ENCODE measurements around the gene LATS2.
"Not testable (repeated sequence)": the region's sequence is repeated elsewhere in the genome, so short reads cannot be mapped to it uniquely, and the experiment has no call there.

LATS2 gene

DNA sequence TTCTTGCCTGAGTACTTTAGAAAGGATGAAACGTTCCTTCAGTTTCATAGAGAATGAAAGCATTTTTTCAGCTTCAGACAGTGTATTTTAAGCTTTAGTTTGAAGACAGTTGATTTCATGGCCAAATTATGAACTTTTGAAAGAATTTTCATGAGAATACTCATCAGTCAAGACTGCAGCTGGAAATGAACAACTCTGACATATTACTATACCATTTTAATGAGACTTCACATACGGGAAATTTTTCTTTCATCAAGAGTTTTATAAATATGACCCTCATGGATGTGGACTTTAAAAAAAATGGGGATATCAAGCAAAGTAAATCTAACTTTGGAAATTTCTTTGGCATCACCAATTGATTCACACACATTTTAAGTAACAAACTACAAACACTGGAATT is 6.4 kb downstream of the LATS2 start:
- Histone ChIP-seq H3K36me3 (ENCODE audit: control insufficient read depth in 1 of 2, insufficient read depth in 2 of 2, low read length in 2 of 2) (peaks cover 0 to 4% of the 10 kb centered on the region in 2 donors), H3K9me3 (ENCODE audit: control insufficient read depth in 1 of 2, low read length in 2 of 2) (no peaks in the 10 kb centered on the region), H3K27ac (ENCODE audit: low read length) (no peak overlapping the region), H3K27me3 (ENCODE audit: low read depth, low read length) (no peaks in the 10 kb centered on the region), H3K4me3 (ENCODE audit: low read depth in 1 of 2, low read length in 2 of 2) (no peak overlapping the region), H3K4me1 (ENCODE audit: control insufficient read depth in 1 of 2, insufficient read depth in 2 of 2, low read length in 2 of 2) (peaks cover 0 to 45% of the 10 kb centered on the region in 2 donors)

DNA sequence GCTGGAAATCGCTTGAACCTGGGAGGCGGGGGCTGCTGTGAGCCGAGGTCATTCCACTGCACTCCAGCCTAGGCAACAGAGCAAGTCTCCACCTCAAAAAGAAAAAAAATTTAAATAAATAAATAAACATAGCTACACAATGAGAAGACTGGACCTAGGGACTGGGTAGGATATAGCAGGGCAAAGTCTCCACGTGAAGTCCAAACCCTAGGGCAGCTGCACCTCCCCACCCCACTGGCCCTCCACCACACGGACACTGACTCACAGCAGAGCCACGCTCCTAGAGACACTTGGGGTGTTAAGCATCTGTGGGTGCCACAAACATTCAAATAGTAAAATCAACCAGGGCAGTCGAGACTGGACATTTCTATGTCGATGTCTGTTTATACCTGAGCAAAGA is 7.1 kb downstream of the LATS2 start:
- Histone ChIP-seq H3K4me1 (ENCODE audit: control insufficient read depth in 1 of 2, insufficient read depth in 2 of 2, low read length in 2 of 2) (peaks cover 0 to 43% of the 10 kb centered on the region in 2 donors), H3K27me3 (ENCODE audit: low read depth, low read length) (no peaks in the 10 kb centered on the region), H3K27ac (ENCODE audit: low read length) (no peak overlapping the region), H3K9me3 (ENCODE audit: control insufficient read depth in 1 of 2, low read length in 2 of 2) (no peaks in the 10 kb centered on the region), H3K36me3 (ENCODE audit: control insufficient read depth in 1 of 2, insufficient read depth in 2 of 2, low read length in 2 of 2) (peaks cover 0 to 4% of the 10 kb centered on the region in 2 donors), H3K4me3 (ENCODE audit: low read depth in 1 of 2, low read length in 2 of 2) (no peak overlapping the region)

DNA sequence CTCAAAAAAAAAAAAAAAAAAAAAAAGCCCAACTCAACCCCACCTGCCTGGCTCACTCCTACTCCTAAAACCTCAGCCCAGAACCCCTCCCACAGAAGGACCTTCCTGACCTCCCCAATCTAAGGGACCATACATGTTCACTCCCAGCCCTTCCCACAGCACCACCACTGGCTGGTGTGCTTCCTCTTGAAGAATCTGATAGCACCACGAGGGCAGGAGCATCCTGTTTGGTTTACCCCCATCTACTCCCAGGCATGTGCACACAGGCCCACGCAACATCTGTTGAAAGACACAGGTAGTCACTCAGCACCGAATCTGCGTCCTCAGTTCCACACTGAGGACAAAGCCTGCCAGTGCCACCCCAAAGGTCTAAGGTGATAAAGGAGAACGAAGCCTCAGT is 8.2 kb downstream of the LATS2 start:
- no peaks in the 10 kb centered on the region for H3K27me3 ChIP-seq (ENCODE audit: low read depth, low read length)
- H3K36me3 ChIP-seq (ENCODE audit: control insufficient read depth in 1 of 2, insufficient read depth in 2 of 2, low read length in 2 of 2): peaks cover 0 to 4% of the 10 kb centered on the region in 2 donors
- no peak overlapping the region for H3K27ac ChIP-seq (ENCODE audit: low read length)
- H3K4me3 ChIP-seq (ENCODE audit: low read depth in 1 of 2, low read length in 2 of 2): no peak overlapping the region
- peaks cover 0 to 34% of the 10 kb centered on the region in 2 donors for H3K4me1 ChIP-seq (ENCODE audit: control insufficient read depth in 1 of 2, insufficient read depth in 2 of 2, low read length in 2 of 2)
- H3K9me3 ChIP-seq (ENCODE audit: control insufficient read depth in 1 of 2, low read length in 2 of 2): no peaks in the 10 kb centered on the region

DNA sequence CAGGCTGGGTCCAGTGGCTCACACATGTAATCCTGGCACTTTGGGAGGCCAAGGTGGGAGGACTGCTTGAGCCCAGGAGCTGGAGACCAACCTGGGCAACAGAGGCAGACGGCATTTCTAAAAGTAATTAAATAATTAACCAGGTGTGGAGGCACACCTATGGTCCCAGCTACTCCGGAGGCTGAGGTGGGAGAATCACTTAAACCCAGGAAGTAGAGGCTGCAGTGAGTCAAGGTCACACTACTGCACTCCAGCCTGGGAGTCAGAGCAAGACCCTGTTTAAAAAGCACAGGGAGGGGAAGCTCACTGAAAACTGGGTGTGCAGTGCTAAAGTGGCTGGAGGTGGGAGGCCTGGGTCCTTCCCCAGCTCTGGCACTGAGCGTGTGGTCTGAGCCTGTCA is 9.7 kb downstream of the LATS2 start:
- Histone ChIP-seq H3K27me3 (ENCODE audit: low read depth, low read length) (no peaks in the 10 kb centered on the region), H3K4me1 (ENCODE audit: control insufficient read depth in 1 of 2, insufficient read depth in 2 of 2, low read length in 2 of 2) (peaks cover 0 to 36% of the 10 kb centered on the region in 2 donors), H3K9me3 (ENCODE audit: control insufficient read depth in 1 of 2, low read length in 2 of 2) (no peaks in the 10 kb centered on the region), H3K36me3 (ENCODE audit: control insufficient read depth in 1 of 2, insufficient read depth in 2 of 2, low read length in 2 of 2) (peaks cover 0 to 4% of the 10 kb centered on the region in 2 donors), H3K4me3 (ENCODE audit: low read depth in 1 of 2, low read length in 2 of 2) (no peak overlapping the region), H3K27ac (ENCODE audit: low read length) (no peak overlapping the region)

DNA sequence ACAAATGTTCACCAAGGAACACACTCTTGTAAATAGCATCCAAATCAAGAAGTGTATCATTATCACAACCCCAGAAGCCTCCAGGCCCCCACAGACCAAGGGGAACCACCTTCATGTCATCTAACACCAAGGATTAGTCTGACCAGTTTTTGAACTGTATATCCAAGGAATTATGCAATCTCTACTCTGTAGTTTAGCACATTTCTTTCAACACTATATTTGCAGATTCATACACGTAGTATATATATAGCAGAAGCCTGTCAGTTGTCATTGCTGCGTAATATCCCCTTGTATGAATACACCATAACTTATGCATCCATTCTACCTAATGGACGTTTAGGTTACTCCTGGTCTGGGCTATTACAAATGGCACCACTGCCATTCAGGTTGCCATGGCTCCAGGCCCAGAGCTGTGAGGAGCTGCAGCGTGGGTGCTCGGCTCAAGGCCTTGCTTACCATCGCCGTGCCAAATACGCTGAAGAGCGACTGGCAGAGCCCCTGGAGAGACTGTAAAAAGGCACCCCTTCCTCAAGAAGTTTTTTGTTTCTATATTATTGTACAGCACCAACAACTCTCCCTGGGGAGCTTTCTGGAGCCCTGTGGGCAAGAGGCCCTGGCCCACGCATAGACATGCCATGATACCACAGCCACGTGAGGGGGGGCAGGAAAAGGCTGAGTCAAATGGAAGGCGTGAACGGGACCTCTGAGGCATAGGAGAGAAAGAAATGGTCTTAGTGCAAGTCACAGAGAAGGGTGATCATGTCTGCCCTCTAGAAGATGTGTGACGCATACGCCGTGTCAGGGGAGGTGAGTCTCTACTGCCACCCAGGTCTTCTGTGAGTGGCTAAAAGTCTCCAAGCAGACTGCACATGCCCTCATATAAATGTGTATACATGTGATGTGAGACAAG is 10.8 kb downstream of the LATS2 start:
- H3K27me3 ChIP-seq (ENCODE audit: low read depth, low read length): no peaks in the 10 kb centered on the region
- H3K9me3 ChIP-seq (ENCODE audit: control insufficient read depth in 1 of 2, low read length in 2 of 2): no peaks in the 10 kb centered on the region
- no peak overlapping the region for H3K27ac ChIP-seq (ENCODE audit: low read length)
- H3K4me3 ChIP-seq (ENCODE audit: low read depth in 1 of 2, low read length in 2 of 2): no peak overlapping the region
- peaks cover 0 to 9% of the 10 kb centered on the region in 2 donors for H3K36me3 ChIP-seq (ENCODE audit: control insufficient read depth in 1 of 2, insufficient read depth in 2 of 2, low read length in 2 of 2)
- H3K4me1 ChIP-seq (ENCODE audit: control insufficient read depth in 1 of 2, insufficient read depth in 2 of 2, low read length in 2 of 2): peaks cover 0 to 37% of the 10 kb centered on the region in 2 donors

DNA sequence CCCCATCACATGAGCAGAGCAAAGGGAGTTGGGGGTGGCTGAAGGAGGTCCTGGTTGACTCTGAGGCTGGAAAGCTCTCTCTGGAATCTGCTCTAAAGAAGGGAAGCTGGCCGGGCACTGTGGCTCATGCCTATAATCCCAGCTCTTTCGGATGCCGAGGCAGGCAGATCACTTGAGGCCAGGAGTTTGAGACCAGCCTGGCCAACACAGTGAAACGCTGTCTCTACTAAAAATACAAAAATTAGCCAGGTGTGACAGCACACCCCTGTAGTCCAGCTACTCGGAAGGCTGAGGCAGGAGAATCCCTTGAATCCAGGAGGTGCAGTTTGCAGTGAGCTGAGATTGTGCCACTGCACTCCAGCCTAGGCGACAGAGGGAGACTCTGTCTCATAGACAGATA is 11.7 kb downstream of the LATS2 start:
- peaks cover 0 to 40% of the 10 kb centered on the region in 2 donors for H3K4me1 ChIP-seq (ENCODE audit: control insufficient read depth in 1 of 2, insufficient read depth in 2 of 2, low read length in 2 of 2)
- peaks cover 0 to 12% of the 10 kb centered on the region in 2 donors for H3K36me3 ChIP-seq (ENCODE audit: control insufficient read depth in 1 of 2, insufficient read depth in 2 of 2, low read length in 2 of 2)
- H3K27ac ChIP-seq (ENCODE audit: low read length); H3K4me3 ChIP-seq (ENCODE audit: low read depth in 1 of 2, low read length in 2 of 2); H3K9me3 ChIP-seq (ENCODE audit: control insufficient read depth in 1 of 2, low read length in 2 of 2); H3K27me3 ChIP-seq (ENCODE audit: low read depth, low read length): not testable (repeated sequence)

DNA sequence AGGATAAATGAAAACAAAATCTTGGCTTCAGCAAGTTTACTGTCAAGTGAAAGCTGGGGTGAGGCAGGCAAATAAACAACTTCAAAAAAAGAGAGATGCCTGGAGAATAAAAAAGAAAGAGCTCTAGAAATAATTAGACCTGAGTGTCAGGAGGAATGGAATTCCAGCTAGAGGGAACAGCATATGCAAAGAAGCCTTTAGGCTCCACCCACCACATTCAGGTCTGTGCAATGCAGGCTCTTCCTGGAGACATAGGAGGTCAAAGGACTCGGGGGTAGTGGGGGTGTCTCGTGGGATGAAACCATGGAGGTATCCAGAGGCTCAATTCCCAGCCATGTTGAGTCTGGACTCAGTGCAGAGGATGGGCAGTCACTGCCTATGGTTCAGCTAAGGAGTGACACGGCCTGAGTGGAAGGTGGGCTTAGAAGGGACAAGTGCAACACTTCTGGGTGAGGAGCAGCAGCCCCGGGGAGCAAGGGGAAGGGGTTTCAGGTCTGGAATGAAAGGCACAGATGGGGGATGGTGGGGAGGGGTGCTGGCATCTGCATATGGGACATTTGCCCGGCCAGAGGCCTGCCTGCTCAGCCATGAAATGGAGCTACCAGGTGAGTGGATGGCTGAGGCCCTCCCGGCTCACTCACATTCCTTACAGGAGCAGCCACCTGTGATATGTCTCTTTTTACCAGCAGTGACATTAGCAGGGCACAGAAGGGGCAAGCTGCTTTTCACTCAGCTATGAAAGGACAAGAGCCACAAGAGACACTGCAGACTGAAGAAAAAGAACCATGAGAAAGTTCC is 12.3 kb downstream of the LATS2 start:
- H3K27ac ChIP-seq (ENCODE audit: low read length): no peak overlapping the region
- no peak overlapping the region for H3K4me3 ChIP-seq (ENCODE audit: low read depth in 1 of 2, low read length in 2 of 2)
- no peaks in the 10 kb centered on the region for H3K27me3 ChIP-seq (ENCODE audit: low read depth, low read length)
- H3K36me3 ChIP-seq (ENCODE audit: control insufficient read depth in 1 of 2, insufficient read depth in 2 of 2, low read length in 2 of 2): peaks cover 0 to 12% of the 10 kb centered on the region in 2 donors
- peaks cover 0 to 44% of the 10 kb centered on the region in 2 donors for H3K4me1 ChIP-seq (ENCODE audit: control insufficient read depth in 1 of 2, insufficient read depth in 2 of 2, low read length in 2 of 2)
- H3K9me3 ChIP-seq (ENCODE audit: control insufficient read depth in 1 of 2, low read length in 2 of 2): no peaks in the 10 kb centered on the region

DNA sequence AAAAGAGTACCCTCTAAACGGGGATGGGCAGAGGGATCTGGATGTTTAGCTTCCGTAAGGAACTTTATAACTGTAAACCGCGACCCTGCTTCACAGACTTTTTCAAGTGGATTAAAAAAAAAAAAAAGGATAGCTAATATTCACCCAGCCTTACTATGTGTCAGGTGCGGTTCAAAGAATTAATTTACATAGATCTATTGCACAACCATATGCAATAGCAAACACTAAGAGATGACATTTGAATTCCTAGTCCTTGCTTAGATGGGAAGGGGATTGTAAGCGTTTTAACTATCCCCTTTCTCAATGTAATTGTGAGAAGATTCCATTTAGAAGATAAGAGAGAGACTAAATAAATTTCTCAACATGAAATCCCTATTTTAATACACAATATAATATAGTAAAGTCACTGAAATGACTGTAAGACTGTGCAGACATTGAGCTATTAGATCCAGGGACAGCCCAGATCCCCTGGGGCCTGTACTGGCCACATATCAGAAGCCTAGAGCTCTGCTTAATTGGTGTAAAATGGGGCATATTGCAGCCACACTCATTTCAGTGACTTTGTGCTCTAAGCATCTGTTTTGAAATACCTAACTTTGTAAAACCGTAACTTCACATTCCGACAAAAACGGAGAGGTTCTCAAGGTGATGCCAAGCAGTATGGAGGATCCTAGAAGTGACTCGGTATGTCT is 13.6 kb downstream of the LATS2 start:
- no peak overlapping the region for H3K4me3 ChIP-seq (ENCODE audit: low read depth in 1 of 2, low read length in 2 of 2)
- peaks cover 0 to 53% of the 10 kb centered on the region in 2 donors for H3K4me1 ChIP-seq (ENCODE audit: control insufficient read depth in 1 of 2, insufficient read depth in 2 of 2, low read length in 2 of 2)
- H3K9me3 ChIP-seq (ENCODE audit: control insufficient read depth in 1 of 2, low read length in 2 of 2): no peaks in the 10 kb centered on the region
- peaks cover 0 to 8% of the 10 kb centered on the region in 2 donors for H3K36me3 ChIP-seq (ENCODE audit: control insufficient read depth in 1 of 2, insufficient read depth in 2 of 2, low read length in 2 of 2)
- no peak overlapping the region for H3K27ac ChIP-seq (ENCODE audit: low read length)
- no peaks in the 10 kb centered on the region for H3K27me3 ChIP-seq (ENCODE audit: low read depth, low read length)

DNA sequence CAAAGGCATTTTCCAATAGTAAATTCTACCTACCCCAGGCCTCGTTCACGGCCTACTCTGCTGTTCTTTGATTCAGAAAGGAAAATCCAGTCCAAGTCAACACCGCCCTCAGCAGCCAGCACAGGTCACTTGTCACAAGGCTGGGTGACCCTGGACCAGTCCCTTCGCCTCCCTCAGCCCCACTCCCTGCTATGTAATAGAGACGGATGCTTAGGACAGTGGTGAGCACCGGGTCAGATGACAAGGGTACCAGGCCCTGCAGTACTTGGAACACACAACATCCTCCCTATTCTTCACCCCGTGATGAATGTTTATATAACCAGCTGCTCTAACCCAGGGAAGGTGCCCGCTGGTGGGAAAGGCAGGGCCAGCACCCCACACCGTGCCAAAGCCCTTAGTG is 14.3 kb downstream of the LATS2 start:
- peaks cover 0 to 53% of the 10 kb centered on the region in 2 donors for H3K4me1 ChIP-seq (ENCODE audit: control insufficient read depth in 1 of 2, insufficient read depth in 2 of 2, low read length in 2 of 2)
- peaks cover 0 to 8% of the 10 kb centered on the region in 2 donors for H3K36me3 ChIP-seq (ENCODE audit: control insufficient read depth in 1 of 2, insufficient read depth in 2 of 2, low read length in 2 of 2)
- H3K4me3 ChIP-seq (ENCODE audit: low read depth in 1 of 2, low read length in 2 of 2): no peak overlapping the region

DNA sequence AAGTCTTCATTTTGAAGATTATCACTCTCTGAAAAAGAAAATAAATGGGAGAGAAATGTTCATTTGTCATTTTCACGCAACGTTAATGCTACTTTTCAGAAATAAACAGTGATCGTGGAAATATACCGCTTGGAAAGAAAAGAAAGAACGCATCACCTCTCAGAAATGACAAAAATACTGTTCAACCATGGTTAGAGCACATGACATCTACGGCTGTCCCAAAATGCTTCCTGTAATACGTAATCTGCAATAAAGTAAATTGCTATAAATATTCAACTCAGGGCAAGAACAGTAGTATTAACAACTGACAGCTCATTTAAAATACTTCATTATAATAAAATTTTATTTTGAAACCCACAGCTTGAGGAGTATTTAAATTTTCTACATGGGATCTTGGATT is 15.2 kb downstream of the LATS2 start:
- no peak overlapping the region for H3K27ac ChIP-seq (ENCODE audit: low read length)
- H3K4me3 ChIP-seq (ENCODE audit: low read depth in 1 of 2, low read length in 2 of 2): no peak overlapping the region
- H3K36me3 ChIP-seq (ENCODE audit: control insufficient read depth in 1 of 2, insufficient read depth in 2 of 2, low read length in 2 of 2): peaks cover 0 to 12% of the 10 kb centered on the region in 2 donors
- peaks cover 4 to 60% of the 10 kb centered on the region in 2 donors for H3K4me1 ChIP-seq (ENCODE audit: control insufficient read depth in 1 of 2, insufficient read depth in 2 of 2, low read length in 2 of 2)
- no peaks in the 10 kb centered on the region for H3K27me3 ChIP-seq (ENCODE audit: low read depth, low read length)
- H3K9me3 ChIP-seq (ENCODE audit: control insufficient read depth in 1 of 2, low read length in 2 of 2): no peaks in the 10 kb centered on the region

More for the DNA sequence above, 14.3 kb downstream of the LATS2 start:
- no peaks in the 10 kb centered on the region for H3K9me3 ChIP-seq (ENCODE audit: control insufficient read depth in 1 of 2, low read length in 2 of 2)
- H3K27ac ChIP-seq (ENCODE audit: low read length): no peak overlapping the region
- no peaks in the 10 kb centered on the region for H3K27me3 ChIP-seq (ENCODE audit: low read depth, low read length)

DNA sequence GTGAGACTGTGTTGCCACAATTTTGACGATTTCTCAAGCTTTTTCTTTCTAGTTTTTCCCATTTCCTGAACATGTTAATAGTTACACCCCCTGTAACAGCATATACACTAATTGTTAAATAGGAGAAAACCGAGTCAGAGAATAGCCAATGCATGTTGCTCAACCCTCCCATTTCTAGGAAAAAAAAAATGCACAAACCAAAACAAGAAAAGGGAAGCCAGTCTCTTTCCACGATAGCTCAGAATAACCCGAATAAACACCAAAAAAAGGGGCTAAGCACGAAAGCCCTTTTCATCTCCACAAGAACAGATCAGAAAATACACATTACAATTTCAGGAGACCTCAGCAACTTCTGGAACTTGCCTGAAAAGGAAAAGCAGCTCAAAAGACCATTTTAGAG is 16.3 kb downstream of the LATS2 start:
- no peak overlapping the region for H3K4me3 ChIP-seq (ENCODE audit: low read depth in 1 of 2, low read length in 2 of 2)
- peaks cover 0 to 12% of the 10 kb centered on the region in 2 donors for H3K36me3 ChIP-seq (ENCODE audit: control insufficient read depth in 1 of 2, insufficient read depth in 2 of 2, low read length in 2 of 2)
- no peak overlapping the region for H3K27ac ChIP-seq (ENCODE audit: low read length)
- H3K9me3 ChIP-seq (ENCODE audit: control insufficient read depth in 1 of 2, low read length in 2 of 2): no peaks in the 10 kb centered on the region
- H3K27me3 ChIP-seq (ENCODE audit: low read depth, low read length): no peaks in the 10 kb centered on the region
- H3K4me1 ChIP-seq (ENCODE audit: control insufficient read depth in 1 of 2, insufficient read depth in 2 of 2, low read length in 2 of 2): peaks cover 5 to 63% of the 10 kb centered on the region in 2 donors

All from muscle layer of duodenum (tissue), 2 donors.